Esophagus muscularis mucosa (tissue), 3 donors: ENCODE data around the gene RBBP4.

Experiments used
- POLR2A ChIP-seq: fragments of 450-650 bp; IDR thresholded peaks from one replicate; pipeline ENCODE4 v1.6.1; 2017; ENCODE audit warnings: antibody characterized with exemption, moderate library complexity, mild to moderate bottlenecking, low read depth
- TF ChIP-seq, protein P1 (sequence below), 3 experiments: fragments of 200-600 bp in 2 of 3; fragments of 450-650 bp in 1 of 3; sonication (generic) in 2 of 3; IDR thresholded peaks; one replicate each; pipeline ENCODE4 v1.5.1; 2017 to 2019; ENCODE audit warnings: antibody characterized with exemption in 3 of 3, mild to moderate bottlenecking in 2 of 3, moderate library complexity in 1 of 3

DNA sequence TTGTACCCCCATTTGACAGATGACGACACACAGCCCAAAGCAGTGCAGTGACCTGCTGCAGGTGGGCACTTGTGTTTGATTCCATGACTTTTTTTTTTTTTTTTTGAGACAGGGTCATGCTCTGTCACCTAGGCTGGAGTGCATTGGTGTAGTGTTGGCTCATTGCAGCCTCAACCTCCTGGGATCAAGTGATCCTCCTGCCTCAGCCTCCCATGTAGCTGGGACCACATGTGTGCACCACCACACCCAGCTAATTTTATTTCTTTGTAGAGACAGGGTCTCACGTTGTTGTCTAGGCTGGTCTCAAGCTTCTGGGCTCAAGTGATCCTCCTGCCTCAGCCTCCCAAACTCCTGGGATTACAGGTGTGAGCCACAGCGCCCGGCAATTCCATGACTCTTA, 66.5 kb downstream of the RBBP4 start:
- TF ChIP-seq POLR2A, result no peak
- TF ChIP-seq, protein P1, sequence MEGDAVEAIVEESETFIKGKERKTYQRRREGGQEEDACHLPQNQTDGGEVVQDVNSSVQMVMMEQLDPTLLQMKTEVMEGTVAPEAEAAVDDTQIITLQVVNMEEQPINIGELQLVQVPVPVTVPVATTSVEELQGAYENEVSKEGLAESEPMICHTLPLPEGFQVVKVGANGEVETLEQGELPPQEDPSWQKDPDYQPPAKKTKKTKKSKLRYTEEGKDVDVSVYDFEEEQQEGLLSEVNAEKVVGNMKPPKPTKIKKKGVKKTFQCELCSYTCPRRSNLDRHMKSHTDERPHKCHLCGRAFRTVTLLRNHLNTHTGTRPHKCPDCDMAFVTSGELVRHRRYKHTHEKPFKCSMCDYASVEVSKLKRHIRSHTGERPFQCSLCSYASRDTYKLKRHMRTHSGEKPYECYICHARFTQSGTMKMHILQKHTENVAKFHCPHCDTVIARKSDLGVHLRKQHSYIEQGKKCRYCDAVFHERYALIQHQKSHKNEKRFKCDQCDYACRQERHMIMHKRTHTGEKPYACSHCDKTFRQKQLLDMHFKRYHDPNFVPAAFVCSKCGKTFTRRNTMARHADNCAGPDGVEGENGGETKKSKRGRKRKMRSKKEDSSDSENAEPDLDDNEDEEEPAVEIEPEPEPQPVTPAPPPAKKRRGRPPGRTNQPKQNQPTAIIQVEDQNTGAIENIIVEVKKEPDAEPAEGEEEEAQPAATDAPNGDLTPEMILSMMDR (IDR thresholded peaks at IDR 0.05), result no peak
